ENCODE results near the gene CDC42BPG.

CDC42BPG gene

DNA sequence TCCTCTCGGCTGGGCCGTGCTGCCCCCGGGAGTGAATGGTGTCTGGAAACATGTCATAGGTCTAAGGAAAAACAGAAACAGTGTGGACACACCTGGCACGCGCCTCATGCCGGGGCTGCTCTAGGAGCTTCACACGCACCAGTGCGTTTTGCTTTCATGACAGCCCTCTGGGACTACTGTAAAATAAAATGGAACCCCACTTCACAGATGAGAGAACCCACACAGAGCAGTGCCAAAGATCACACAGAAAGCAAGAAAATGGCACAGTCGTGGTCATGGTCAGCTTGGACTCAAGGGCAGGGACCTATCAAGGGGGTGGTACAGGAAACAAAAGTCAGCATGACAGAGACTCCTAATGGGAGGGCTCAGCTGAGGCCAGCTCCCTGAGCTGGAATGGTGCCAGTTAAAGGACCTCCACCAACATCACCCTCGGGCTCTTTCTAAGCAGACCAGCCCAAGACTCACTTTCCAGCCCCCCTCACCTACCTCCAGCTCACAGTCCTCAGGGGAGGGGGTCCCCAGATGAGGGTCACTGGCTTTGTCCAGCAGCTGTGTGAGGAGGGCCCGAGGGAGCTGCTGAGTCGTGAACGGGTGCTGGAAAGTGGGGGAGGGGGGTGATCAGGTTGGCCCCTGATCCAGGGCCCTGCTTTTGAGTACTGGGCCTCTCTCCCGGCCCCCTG is 44.7 kb downstream of the CDC42BPG start:
- TF ChIP-seq, protein P1, sequence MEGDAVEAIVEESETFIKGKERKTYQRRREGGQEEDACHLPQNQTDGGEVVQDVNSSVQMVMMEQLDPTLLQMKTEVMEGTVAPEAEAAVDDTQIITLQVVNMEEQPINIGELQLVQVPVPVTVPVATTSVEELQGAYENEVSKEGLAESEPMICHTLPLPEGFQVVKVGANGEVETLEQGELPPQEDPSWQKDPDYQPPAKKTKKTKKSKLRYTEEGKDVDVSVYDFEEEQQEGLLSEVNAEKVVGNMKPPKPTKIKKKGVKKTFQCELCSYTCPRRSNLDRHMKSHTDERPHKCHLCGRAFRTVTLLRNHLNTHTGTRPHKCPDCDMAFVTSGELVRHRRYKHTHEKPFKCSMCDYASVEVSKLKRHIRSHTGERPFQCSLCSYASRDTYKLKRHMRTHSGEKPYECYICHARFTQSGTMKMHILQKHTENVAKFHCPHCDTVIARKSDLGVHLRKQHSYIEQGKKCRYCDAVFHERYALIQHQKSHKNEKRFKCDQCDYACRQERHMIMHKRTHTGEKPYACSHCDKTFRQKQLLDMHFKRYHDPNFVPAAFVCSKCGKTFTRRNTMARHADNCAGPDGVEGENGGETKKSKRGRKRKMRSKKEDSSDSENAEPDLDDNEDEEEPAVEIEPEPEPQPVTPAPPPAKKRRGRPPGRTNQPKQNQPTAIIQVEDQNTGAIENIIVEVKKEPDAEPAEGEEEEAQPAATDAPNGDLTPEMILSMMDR (IDR thresholded peaks at IDR 0.05; ENCODE audit: low read length, missing control alignments) = no peak
- H3K4me3 ChIP-seq (replicated peaks; ENCODE audit: low read depth, low read length) = no peak overlapping the region
- DNase-seq (ENCODE audit: low read depth) = peak; percentile 19

DNA sequence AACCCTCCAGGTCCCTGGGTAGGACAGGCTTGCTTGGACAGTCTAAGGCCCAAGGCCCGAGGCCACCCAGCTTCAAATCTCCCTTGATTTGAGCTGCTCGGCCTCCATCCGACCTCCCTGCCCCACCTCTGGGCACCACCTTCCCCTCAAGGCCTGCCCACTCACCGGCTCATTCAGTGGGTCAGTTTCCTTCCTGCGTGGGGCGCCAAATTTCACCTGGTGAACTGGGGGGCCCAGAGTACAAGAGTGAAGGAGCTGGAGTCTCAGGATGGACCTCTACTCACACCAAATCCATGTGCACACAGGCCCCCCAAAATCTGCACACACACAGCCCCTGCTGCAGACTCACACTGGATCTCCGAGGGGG is 45.2 kb downstream of the CDC42BPG start:
- TF ChIP-seq, protein P1 (IDR thresholded peaks at IDR 0.05; ENCODE audit: low read length, missing control alignments) = no peak

GRCh38 chr11:64796757-64797541 is 47.5 kb downstream of the CDC42BPG start:
- TF ChIP-seq, protein P1 (IDR thresholded peaks at IDR 0.05; ENCODE audit: low read length, missing control alignments) = no peak
- H3K4me3 ChIP-seq (replicated peaks; ENCODE audit: low read depth, low read length) = no peak overlapping the region
- no peak for DNase-seq (ENCODE audit: low read depth)

More for the DNA sequence above, 45.2 kb downstream of the CDC42BPG start:
- no peak for DNase-seq (ENCODE audit: low read depth)
- no peak overlapping the region for H3K4me3 ChIP-seq (replicated peaks; ENCODE audit: low read depth, low read length)

DNA sequence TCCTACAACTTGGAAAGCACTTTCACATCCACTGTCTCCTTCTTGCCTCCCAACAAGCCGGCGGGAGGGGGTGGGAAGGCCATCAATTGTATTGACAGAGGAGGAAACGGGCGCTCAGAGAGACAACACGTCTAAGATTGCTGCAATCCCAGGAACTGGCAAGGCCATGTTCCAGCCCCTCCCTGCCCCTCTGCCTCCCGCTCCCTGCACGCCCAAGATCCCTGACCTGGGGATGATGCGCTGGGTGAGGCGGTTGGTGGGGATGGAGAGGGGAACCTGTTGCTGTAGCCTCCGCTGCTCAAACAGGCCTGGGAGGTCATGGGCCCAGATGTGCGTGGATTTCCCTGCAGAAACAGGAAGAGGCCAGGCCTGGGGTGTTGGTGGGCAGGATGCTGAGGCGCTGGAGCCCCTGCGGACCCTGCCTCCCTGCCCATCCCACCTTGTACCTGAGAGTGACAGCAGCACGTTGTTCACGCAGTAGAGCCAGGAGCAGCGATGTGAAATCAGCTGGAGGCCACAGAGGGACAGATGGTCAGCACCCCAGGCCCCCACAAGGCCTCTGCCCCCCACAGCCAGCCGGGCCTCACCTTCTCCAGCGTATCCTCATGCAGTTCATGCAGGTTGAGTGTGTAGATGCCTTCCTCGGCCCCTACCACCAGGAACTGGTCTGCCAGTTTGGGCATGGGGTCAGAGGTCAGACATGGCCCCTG is 48.3 kb downstream of the CDC42BPG start:
- DNase-seq (ENCODE audit: low read depth) = no peak
- H3K4me3 ChIP-seq (replicated peaks; ENCODE audit: low read depth, low read length) = no peak overlapping the region
- TF ChIP-seq, protein P1 (IDR thresholded peaks at IDR 0.05; ENCODE audit: low read length, missing control alignments) = no peak

- TF ChIP-seq, protein P1 (IDR thresholded peaks at IDR 0.05; ENCODE audit: low read length, missing control alignments) = no peak
- DNase-seq (ENCODE audit: low read depth) = no peak
- no peak overlapping the region for H3K4me3 ChIP-seq (replicated peaks; ENCODE audit: low read depth, low read length)
Measured at GRCh38 chr11:64794526-64794925, 49.9 kb downstream of the CDC42BPG start.

- no peak for DNase-seq (ENCODE audit: low read depth)
- no peak overlapping the region for H3K4me3 ChIP-seq (replicated peaks; ENCODE audit: low read depth, low read length)
- TF ChIP-seq, protein P1 (IDR thresholded peaks at IDR 0.05; ENCODE audit: low read length, missing control alignments) = no peak
Measured at GRCh38 chr11:64793271-64794160, 50.9 kb downstream of the CDC42BPG start.
